ENCODE results near the gene SCGB3A1. TPM values are rescaled to one million over a fixed set of nuclear protein-coding genes. Genes with fewer than 3 reads are reported as not detected.

Gene SCGB3A1
- total RNA-seq, 1 donor from 2014 or later, result not detected

- H3K4me3 Mint-ChIP-seq (ENCODE audit: unreplicated experiment), result no peak overlapping the region
- H3K36me3 Mint-ChIP-seq (ENCODE audit: unreplicated experiment), result peaks cover 21% of the 10 kb centered on the region
- peaks cover 17% of the 10 kb centered on the region for H3K27me3 Mint-ChIP-seq (ENCODE audit: unreplicated experiment)
- H3K4me1 Mint-ChIP-seq (ENCODE audit: low read depth, unreplicated experiment), result no peaks in the 10 kb centered on the region
- no peak for TF ChIP-seq CTCF (IDR thresholded peaks at IDR 0.05; ENCODE audit: partially characterized antibody, unreplicated experiment)
- no peak overlapping the region for H3K27ac Mint-ChIP-seq (ENCODE audit: unreplicated experiment)
- H3K9me3 Mint-ChIP-seq (ENCODE audit: unreplicated experiment), result peaks cover 4% of the 10 kb centered on the region
- DNase-seq, result no peak
These were observed 5.1 kb downstream of the SCGB3A1 start for GRCh38 chr5:180586204-180586603.

GRCh38 chr5:180583738-180584137 is 7.6 kb downstream of the SCGB3A1 start:
- Mint-ChIP-seq H3K9me3 (ENCODE audit: unreplicated experiment) (peaks cover 2% of the 10 kb centered on the region), H3K4me1 (ENCODE audit: low read depth, unreplicated experiment) (no peaks in the 10 kb centered on the region), H3K27ac (ENCODE audit: unreplicated experiment) (no peak overlapping the region), H3K36me3 (ENCODE audit: unreplicated experiment) (peaks cover 21% of the 10 kb centered on the region), H3K27me3 (ENCODE audit: unreplicated experiment) (peaks cover 6% of the 10 kb centered on the region), H3K4me3 (ENCODE audit: unreplicated experiment) (no peak overlapping the region)
- DNase-seq, result no peak
- TF ChIP-seq CTCF (IDR thresholded peaks at IDR 0.05; ENCODE audit: partially characterized antibody, unreplicated experiment), result no peak

GRCh38 chr5:180580681-180581080 is 10.6 kb downstream of the SCGB3A1 start:
- Mint-ChIP-seq H3K4me1 (ENCODE audit: low read depth, unreplicated experiment) (no peaks in the 10 kb centered on the region), H3K9me3 (ENCODE audit: unreplicated experiment) (peaks cover 2% of the 10 kb centered on the region), H3K36me3 (ENCODE audit: unreplicated experiment) (peaks cover 16% of the 10 kb centered on the region), H3K4me3 (ENCODE audit: unreplicated experiment) (no peak overlapping the region), H3K27ac (ENCODE audit: unreplicated experiment) (no peak overlapping the region), H3K27me3 (ENCODE audit: unreplicated experiment) (peaks cover 4% of the 10 kb centered on the region)
- no peak for TF ChIP-seq CTCF (IDR thresholded peaks at IDR 0.05; ENCODE audit: partially characterized antibody, unreplicated experiment)
- DNase-seq, result no peak

GRCh38 chr5:180575571-180575970 is 15.7 kb downstream of the SCGB3A1 start:
- Mint-ChIP-seq H3K36me3 (ENCODE audit: unreplicated experiment) (no peaks in the 10 kb centered on the region), H3K9me3 (ENCODE audit: unreplicated experiment) (no peaks in the 10 kb centered on the region), H3K27me3 (ENCODE audit: unreplicated experiment) (peaks cover 3% of the 10 kb centered on the region), H3K4me3 (ENCODE audit: unreplicated experiment) (no peak overlapping the region), H3K27ac (ENCODE audit: unreplicated experiment) (no peak overlapping the region), H3K4me1 (ENCODE audit: low read depth, unreplicated experiment) (no peaks in the 10 kb centered on the region)
- TF ChIP-seq CTCF (IDR thresholded peaks at IDR 0.05; ENCODE audit: partially characterized antibody, unreplicated experiment), result no peak
- DNase-seq, result no peak

GRCh38 chr5:180568914-180569313 is 22.4 kb downstream of the SCGB3A1 start:
- peaks cover 1% of the 10 kb centered on the region for H3K9me3 Mint-ChIP-seq (ENCODE audit: unreplicated experiment)
- no peaks in the 10 kb centered on the region for H3K4me1 Mint-ChIP-seq (ENCODE audit: low read depth, unreplicated experiment)
- no peak for TF ChIP-seq CTCF (IDR thresholded peaks at IDR 0.05; ENCODE audit: partially characterized antibody, unreplicated experiment)
- no peak overlapping the region for H3K27ac Mint-ChIP-seq (ENCODE audit: unreplicated experiment)
- no peak for DNase-seq
- H3K27me3 Mint-ChIP-seq (ENCODE audit: unreplicated experiment), result peaks cover 1% of the 10 kb centered on the region
- H3K4me3 Mint-ChIP-seq (ENCODE audit: unreplicated experiment), result no peak overlapping the region
- peaks cover 4% of the 10 kb centered on the region for H3K36me3 Mint-ChIP-seq (ENCODE audit: unreplicated experiment)
